ENCODE results near the gene ZNF219.

The ZNF219 gene

GRCh38 chr14:21084998-21085853, 13.2 kb downstream of the ZNF219 start:
- peak; percentile 81 for DNase-seq

- DNase-seq = no peak
Observed at GRCh38 chr14:21084396-21084795, 14.1 kb downstream of the ZNF219 start.

GRCh38 chr14:21083565-21084325, 14.7 kb downstream of the ZNF219 start:
- DNase-seq = no peak

- DNase-seq = no peak
Observed at GRCh38 chr14:21081521-21082142, 16.8 kb downstream of the ZNF219 start.

- DNase-seq = no peak
Observed at GRCh38 chr14:21078726-21079125, 19.7 kb downstream of the ZNF219 start.

GRCh38 chr14:21078287-21078686, 20.2 kb downstream of the ZNF219 start:
- no peak for DNase-seq

- no peak for DNase-seq
Observed at GRCh38 chr14:21077672-21078071, 20.8 kb downstream of the ZNF219 start.

GRCh38 chr14:21075719-21076437, 22.6 kb downstream of the ZNF219 start:
- DNase-seq = no peak

GRCh38 chr14:21074398-21075272, 23.8 kb downstream of the ZNF219 start:
- DNase-seq = no peak

GRCh38 chr14:21073921-21074320, 24.5 kb downstream of the ZNF219 start:
- DNase-seq = no peak

- DNase-seq = no peak
Observed at GRCh38 chr14:21072781-21073339, 25.6 kb downstream of the ZNF219 start.

- DNase-seq = peak; percentile 17
Observed at GRCh38 chr14:21072031-21072473, 26.4 kb downstream of the ZNF219 start.

GRCh38 chr14:21071225-21072030, 27.0 kb downstream of the ZNF219 start:
- peak; percentile 82 for DNase-seq

- DNase-seq = peak; percentile 59
Observed at GRCh38 chr14:21070610-21071224, 27.7 kb downstream of the ZNF219 start.

- DNase-seq = no peak
Observed at GRCh38 chr14:21070083-21070609, 28.3 kb downstream of the ZNF219 start, which contains the start of gene ARHGEF40. TSS of gene ARHGEF40 (plus strand) at chr14:21070304. CDS start at chr14:21070397, 93 bp downstream.

- DNase-seq = no peak
Observed at GRCh38 chr14:21069388-21070082, 28.9 kb downstream of the ZNF219 start.

- DNase-seq = peak; percentile 16
Observed at GRCh38 chr14:21068521-21069387, 29.7 kb downstream of the ZNF219 start.
